ENCODE measurements around the gene C3orf85.

Gene C3orf85

DNA sequence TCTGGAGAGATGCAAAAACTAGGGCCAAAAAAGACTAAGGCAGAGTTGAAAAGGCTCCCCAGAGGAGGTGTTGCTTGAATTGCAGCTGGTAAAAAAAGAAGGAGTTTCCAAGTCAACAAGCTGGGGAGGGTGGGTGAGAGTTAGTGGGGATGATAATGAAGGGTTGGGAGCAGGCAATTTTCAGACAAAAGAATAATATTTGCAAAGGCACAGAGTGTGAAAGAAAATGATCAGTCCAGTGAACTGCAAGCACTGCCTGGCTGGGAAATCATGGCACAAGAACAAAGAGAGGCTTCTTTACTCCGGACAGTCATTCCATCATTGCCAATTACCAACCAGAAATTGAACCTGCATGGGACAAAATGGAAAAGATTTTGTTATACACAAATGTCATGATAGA is 42.2 kb downstream of the C3orf85 start:
- in situ Hi-C loops (cut with HindIII; ENCODE audit: low sequenced_read_pairs): no loop called here
- no peak for DNase-seq (ENCODE audit: low read depth, low spot score)
- TF ChIP-seq CTCF (IDR thresholded peaks at IDR 0.05; ENCODE audit: low read depth, low read length): no peak
- no peak overlapping the region for H3K4me3 ChIP-seq (ENCODE audit: low read depth, low read length)

- DNase-seq (ENCODE audit: low read depth, low spot score): no peak
- in situ Hi-C loops (cut with HindIII; ENCODE audit: low sequenced_read_pairs): no loop called here
- no peak overlapping the region for H3K4me3 ChIP-seq (ENCODE audit: low read depth, low read length)
- no peak for TF ChIP-seq CTCF (IDR thresholded peaks at IDR 0.05; ENCODE audit: low read depth, low read length)
These were observed 48.2 kb downstream of the C3orf85 start for GRCh38 chr3:109184726-109185125.

DNA sequence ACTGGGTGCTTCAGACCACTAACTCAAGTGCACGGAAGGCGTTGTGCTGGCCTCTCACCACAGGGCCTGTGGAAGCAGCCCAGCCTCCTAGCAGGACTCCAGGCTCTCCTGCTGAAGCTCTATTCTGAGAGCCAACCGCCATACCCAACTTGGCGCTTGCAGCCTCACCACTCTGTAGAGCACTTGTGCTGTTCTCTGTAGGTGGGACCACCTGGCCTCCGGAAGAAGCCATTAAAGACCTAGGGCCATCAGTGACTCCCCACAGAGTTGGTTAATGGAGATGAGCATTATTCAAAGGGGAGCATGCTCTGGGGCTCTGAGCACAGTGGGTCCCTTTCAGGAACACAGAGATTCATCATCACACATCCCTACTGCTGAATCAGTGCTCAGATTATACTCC is 50.9 kb downstream of the C3orf85 start:
- in situ Hi-C loops (cut with HindIII; ENCODE audit: low sequenced_read_pairs): no loop called here
- no peak for DNase-seq (ENCODE audit: low read depth, low spot score)
- no peak overlapping the region for H3K4me3 ChIP-seq (ENCODE audit: low read depth, low read length)
- no peak for TF ChIP-seq CTCF (IDR thresholded peaks at IDR 0.05; ENCODE audit: low read depth, low read length)

- no peak overlapping the region for H3K4me3 ChIP-seq (ENCODE audit: low read depth, low read length)
- in situ Hi-C loops (cut with HindIII; ENCODE audit: low sequenced_read_pairs): no loop called here
- DNase-seq (ENCODE audit: low read depth, low spot score): no peak
- no peak for TF ChIP-seq CTCF (IDR thresholded peaks at IDR 0.05; ENCODE audit: low read depth, low read length)
These were observed 52.2 kb downstream of the C3orf85 start for GRCh38 chr3:109188741-109189140.

DNA sequence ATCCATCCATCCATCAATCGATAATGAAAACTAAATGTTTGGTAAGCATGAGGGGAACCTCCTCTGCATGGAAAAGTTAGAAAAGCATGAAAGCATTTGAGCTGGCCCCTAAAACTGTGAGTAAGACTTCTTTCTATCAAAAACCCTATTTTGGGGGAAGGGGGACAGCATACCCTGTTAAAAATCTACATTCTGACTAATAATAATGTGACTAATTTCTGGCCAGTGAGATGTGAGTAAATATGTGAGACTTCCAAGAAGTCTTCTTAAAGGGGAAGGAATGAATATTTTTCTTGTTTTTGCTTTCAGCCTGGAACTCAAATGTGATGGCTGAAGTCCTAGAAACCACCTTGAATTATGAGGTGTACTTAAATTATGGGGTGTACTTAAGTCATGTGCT is 54.9 kb downstream of the C3orf85 start:
- TF ChIP-seq CTCF (IDR thresholded peaks at IDR 0.05; ENCODE audit: low read depth, low read length): no peak
- in situ Hi-C loops (cut with HindIII; ENCODE audit: low sequenced_read_pairs): no loop called here
- H3K4me3 ChIP-seq (ENCODE audit: low read depth, low read length): no peak overlapping the region
- DNase-seq (ENCODE audit: low read depth, low spot score): no peak

DNA sequence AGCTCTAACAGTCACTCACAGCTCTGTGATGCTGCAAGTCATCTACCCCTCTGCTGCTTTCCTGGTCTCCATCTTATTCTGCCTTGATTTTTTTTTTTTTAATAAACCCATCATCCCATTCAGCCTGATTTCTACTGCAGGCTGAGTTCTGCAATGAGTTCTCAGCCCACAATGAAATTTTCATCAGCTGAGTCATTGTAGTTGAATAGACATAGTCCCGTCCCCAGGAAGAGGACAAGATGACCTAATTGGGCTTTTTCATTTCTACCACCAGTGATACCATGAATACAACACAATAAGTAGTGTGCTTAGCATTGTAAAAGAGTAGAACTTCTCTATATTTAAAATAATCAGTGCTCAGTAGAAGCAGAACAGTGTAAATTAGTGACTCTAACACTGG is 59.3 kb downstream of the C3orf85 start:
- in situ Hi-C loops (cut with HindIII; ENCODE audit: low sequenced_read_pairs): no loop called here
- no peak for TF ChIP-seq CTCF (IDR thresholded peaks at IDR 0.05; ENCODE audit: low read depth, low read length)
- no peak overlapping the region for H3K4me3 ChIP-seq (ENCODE audit: low read depth, low read length)
- peak; percentile 67 for DNase-seq (ENCODE audit: low read depth, low spot score)

Measured in astrocyte of the spinal cord (primary cell).